GM18951 (cell line): Measurements from ENCODE around the gene DIS3L.
"Not testable (repeated sequence)": the region's sequence is repeated elsewhere in the genome, so short reads cannot be mapped to it uniquely, and the experiment has no call there.

Experiments used
- POLR2A ChIP-seq: IDR thresholded peaks from 4 replicates; pipeline ENCODE4 v1.6.1; 2011; ENCODE audit warnings: mild to moderate bottlenecking; ENCODE audit not compliant: insufficient read length, insufficient read depth; ENCODE audit errors: extremely low read depth
- in situ Hi-C: fragments of 300-500 bp; cut with MboI; formaldehyde crosslinking; loops from one replicate; pipeline ENCODE4 v1.12.0; 2022; ENCODE audit warnings: low sequenced_read_pairs, mixed read lengths, inconsistent platforms; ENCODE audit not compliant: unreplicated experiment

Gene DIS3L

DNA sequence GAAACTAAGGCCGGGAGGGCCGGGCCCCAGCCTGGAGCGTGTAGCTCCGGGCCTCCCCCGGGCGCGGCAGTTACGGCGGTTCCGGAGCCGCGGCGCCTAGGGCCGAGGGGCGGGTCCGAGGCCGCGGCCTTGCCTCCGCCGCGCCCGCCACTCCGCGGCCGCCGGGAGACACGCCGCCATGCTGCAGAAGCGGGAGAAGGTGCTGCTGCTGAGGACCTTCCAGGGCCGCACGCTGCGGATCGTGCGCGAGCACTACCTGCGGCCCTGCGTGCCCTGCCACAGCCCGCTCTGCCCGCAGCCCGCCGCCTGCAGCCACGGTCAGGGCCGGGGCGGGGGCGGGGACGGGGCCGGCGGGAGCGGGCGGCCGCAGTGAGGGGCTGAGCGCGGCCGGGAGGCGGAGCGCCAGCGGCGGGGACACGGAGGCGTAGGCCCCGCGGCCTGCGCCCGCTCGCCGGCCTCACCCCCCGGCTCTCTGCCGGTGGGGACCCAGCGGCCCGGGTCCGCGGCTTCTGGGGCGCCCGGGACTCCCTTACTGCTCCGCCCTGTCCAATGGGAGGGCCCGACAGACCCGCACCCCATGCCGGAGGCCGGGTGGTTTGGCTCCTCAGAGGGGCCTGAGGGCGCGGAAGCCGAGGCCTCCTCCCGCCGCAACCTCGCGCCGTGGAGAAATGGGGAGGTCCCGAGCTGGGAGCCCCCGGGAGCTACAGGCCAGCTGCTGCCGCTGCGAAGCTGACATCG lies at the start of gene DIS3L:
Gene DIS3L, plus strand, starts transcription at position 150 of the 738 bp plus-strand sequence. Its CDS starts 29 bp downstream, at position 179.
- in situ Hi-C loops: no loop called here
- TF ChIP-seq POLR2A: peak; percentile 70

DNA sequence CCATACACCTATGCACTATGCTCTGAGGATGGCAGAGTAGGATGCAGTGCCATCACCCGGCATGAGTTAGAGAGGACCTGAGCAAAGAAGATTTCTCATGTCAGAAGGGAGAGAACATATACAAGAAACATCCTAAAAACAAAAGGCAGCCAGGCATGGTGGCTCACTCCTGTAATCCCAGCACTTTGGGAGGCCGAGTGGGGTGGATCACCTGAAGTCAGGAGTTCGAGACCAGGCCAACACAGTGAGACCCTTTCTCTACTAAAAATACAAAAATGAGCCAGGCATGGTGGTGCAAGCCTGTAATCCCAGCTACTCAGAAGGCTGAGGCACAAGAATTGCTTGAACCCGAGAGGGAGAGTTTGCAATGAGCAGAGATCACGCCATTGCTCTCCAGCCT lies 47.5 kb upstream of the DIS3L start:
- in situ Hi-C loops: not testable (repeated sequence)

- no peak for TF ChIP-seq POLR2A
- in situ Hi-C loops: no loop called here
These were observed 46.4 kb upstream of the DIS3L start for GRCh38 chr15:66246937-66247336.

DNA sequence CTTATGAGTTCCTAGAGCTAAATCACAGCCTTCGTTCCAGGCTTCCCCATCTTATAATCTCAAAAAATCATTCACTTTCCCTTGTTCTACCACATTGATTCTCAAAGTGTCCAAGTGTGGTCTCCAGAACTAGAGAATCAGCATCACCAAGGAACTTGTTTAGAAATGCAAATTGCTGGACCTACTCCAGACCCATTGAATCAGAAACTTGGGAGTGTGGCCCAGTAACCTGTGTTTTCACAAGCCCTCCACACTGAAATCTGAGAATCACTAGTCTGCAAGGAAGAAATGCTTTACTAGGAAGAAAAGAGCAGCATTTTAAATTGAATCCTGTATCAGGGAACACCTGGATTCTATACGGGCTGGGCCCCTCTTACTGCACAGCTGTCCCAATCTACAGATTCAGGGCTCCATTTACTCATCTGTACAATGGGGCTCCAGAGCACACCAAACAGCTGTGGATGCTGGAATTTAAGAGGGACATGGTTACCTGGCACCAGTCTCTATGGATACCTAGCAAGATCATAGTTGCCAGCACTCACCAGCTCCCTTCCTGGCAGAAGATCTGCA lies 43.7 kb upstream of the DIS3L start:
- in situ Hi-C loops: no loop called here
- TF ChIP-seq POLR2A: no peak

- in situ Hi-C loops: no loop called here
- no peak for TF ChIP-seq POLR2A
These were observed 42.1 kb upstream of the DIS3L start for GRCh38 chr15:66251065-66251789.

GRCh38 chr15:66251790-66252684 lies 41.3 kb upstream of the DIS3L start:
- in situ Hi-C loops: no loop called here
- no peak for TF ChIP-seq POLR2A

DNA sequence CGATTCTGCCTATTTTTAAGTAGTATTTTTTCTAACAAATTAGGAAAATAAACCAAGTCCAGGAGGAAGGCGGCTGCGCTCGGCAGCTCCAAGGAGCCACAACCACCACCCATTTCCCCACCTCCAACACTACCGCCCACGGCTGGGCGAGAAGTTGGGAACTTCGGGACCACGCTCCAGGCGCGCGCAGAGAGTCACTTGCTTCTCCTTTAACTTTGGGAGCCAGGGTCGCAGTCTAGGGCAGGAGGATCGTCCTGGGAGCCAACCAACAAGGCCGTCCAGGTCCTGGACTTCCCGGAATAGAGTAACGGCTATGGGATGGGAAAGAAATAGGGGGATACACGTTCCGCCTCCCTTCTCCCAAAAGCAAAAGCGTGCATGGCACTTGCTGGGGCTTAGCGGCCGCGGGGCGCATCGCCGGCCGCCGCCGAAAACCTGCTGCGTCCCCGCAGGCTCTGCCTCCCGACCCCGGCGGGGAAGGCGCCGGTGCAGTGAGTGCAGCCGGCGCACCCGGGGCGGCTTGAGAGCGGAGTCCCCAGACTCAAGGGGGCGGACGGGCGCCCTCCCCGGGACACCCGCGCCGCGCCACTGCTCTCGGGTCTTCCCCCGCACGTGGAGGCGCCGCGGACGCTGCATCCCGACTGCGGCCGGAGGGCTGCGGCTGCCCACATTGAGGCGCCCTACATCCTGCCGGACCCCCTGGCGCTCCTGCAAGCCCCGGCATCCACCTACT lies 40.5 kb upstream of the DIS3L start:
- no peak for TF ChIP-seq POLR2A
- in situ Hi-C loops: no loop called here

GRCh38 chr15:66253418-66254088 lies 39.8 kb upstream of the DIS3L start, which contains the start of gene MEGF11:
MEGF11 (minus strand) TSS chr15:66253750; CDS start chr15:66128403, 125,347 bp downstream.
- in situ Hi-C loops: no loop called here
- TF ChIP-seq POLR2A: no peak

GRCh38 chr15:66254089-66254950 lies 39.0 kb upstream of the DIS3L start:
- in situ Hi-C loops: no loop called here
- no peak for TF ChIP-seq POLR2A

GRCh38 chr15:66254951-66255676 lies 38.3 kb upstream of the DIS3L start:
- no peak for TF ChIP-seq POLR2A
- in situ Hi-C loops: no loop called here
